HG03460 (cell line): ENCODE measurements around the gene NFATC2.

Source experiments
- ATAC-seq: cut with Tn5 transposase; IDR thresholded peaks from one replicate; pipeline ENCODE4 v1.9.1; 2021; ENCODE audit not compliant: unreplicated experiment

NFATC2 gene

GRCh38 chr20:51497542-51498467 lies 44.7 kb downstream of the NFATC2 start:
- no peak for ATAC-seq

- ATAC-seq: no peak
Measured at GRCh38 chr20:51496964-51497363, 45.6 kb downstream of the NFATC2 start.

- no peak for ATAC-seq
Measured at GRCh38 chr20:51495921-51496545, 46.5 kb downstream of the NFATC2 start.

- no peak for ATAC-seq
Measured at GRCh38 chr20:51495291-51495690, 47.2 kb downstream of the NFATC2 start.

- no peak for ATAC-seq
Measured at GRCh38 chr20:51494241-51495110, 48.0 kb downstream of the NFATC2 start.

GRCh38 chr20:51493346-51493791 lies 49.1 kb downstream of the NFATC2 start:
- no peak for ATAC-seq

- no peak for ATAC-seq
Measured at GRCh38 chr20:51492167-51493092, 50.1 kb downstream of the NFATC2 start.

- no peak for ATAC-seq
Measured at GRCh38 chr20:51491393-51491792, 51.1 kb downstream of the NFATC2 start.

- no peak for ATAC-seq
Measured at GRCh38 chr20:51490635-51491034, 51.9 kb downstream of the NFATC2 start.

- no peak for ATAC-seq
Measured at GRCh38 chr20:51489611-51490010, 52.9 kb downstream of the NFATC2 start.

- no peak for ATAC-seq
Measured at GRCh38 chr20:51488331-51488730, 54.2 kb downstream of the NFATC2 start.

GRCh38 chr20:51487565-51488268 lies 54.8 kb downstream of the NFATC2 start:
- ATAC-seq: no peak

- ATAC-seq: no peak
Measured at GRCh38 chr20:51487076-51487475, 55.4 kb downstream of the NFATC2 start.

GRCh38 chr20:51486197-51487005 lies 56.1 kb downstream of the NFATC2 start:
- ATAC-seq: no peak

GRCh38 chr20:51484831-51485230 lies 57.7 kb downstream of the NFATC2 start:
- no peak for ATAC-seq

- no peak for ATAC-seq
Measured at GRCh38 chr20:51484141-51484815, 58.2 kb downstream of the NFATC2 start.

- ATAC-seq: no peak
Measured at GRCh38 chr20:51482836-51483473, 59.6 kb downstream of the NFATC2 start.
